AG04450 (cell line): ENCODE data around the gene ZNF644. TPM values are rescaled to one million over a fixed set of nuclear protein-coding genes. Genes with fewer than 3 reads are reported as not detected.

ENCODE experiments used
- CTCF ChIA-PET: fragments of 300-600, 350-600 bp; formaldehyde crosslinking; extraction: SDS; loops from one replicate; lab custom pipeline; 2022; ENCODE audit warnings: antibody characterized with exemption, inconsistent platforms; lab: Charles Lee
- POLR2A ChIA-PET: fragments of 350-600 bp; formaldehyde crosslinking; extraction: SDS; loops from one replicate; lab custom pipeline; 2021; ENCODE audit warnings: antibody characterized with exemption, inconsistent platforms; lab: Yijun Ruan, JAX
- DNase-seq: peaks from one replicate; pipeline ENCODE4 v3.0.0-alpha.2; 2011; ENCODE audit warnings: low read depth, low spot score
- H3K27ac ChIP-seq: one replicate; pipeline ENCODE4 v1.5.1; 2012; ENCODE audit warnings: low read depth, low read length, control low read depth
- H3K27me3 ChIP-seq: one replicate; pipeline ENCODE4 v1.6.0; 2012; ENCODE audit warnings: low read length; ENCODE audit not compliant: control insufficient read depth, insufficient read depth
- H3K4me3 ChIP-seq: 2 replicates; pipeline ENCODE4 v1.5.1; 2011; ENCODE audit warnings: mild to moderate bottlenecking, low read depth, low read length, control low read depth
- H3K9me3 ChIP-seq: 2 replicates; pipeline ENCODE4 v1.5.1; 2012; ENCODE audit warnings: low read length; ENCODE audit not compliant: control insufficient read depth, insufficient read depth
- CTCF ChIP-seq: IDR thresholded peaks from 2 replicates; pipeline ENCODE4 v1.5.1; 2011; ENCODE audit warnings: low read depth, low read length, control low read depth, inconsistent platforms
- polyA plus RNA-seq: library from polyadenylated mRNA; depleted of rRNA; stranded (reverse); fragments of >200 nt; gene quantifications from 2 replicates; pipeline ENCODE4 v1.2.3, GENCODE V29; 2011

ZNF644 gene
- polyA plus RNA-seq, 1 experiment, result 27.5 TPM

- CTCF ChIA-PET, result interaction anchor here (1.1 kb wide), 1 partner anchor 294 kb away, joined by 3 read pairs; no protein-coding TSS in a partner anchor
- Histone ChIP-seq H3K27ac (no peak overlapping the region), H3K4me3 (no peak overlapping the region), H3K27me3 (no peaks in the 10 kb centered on the region), H3K9me3 (no peaks in the 10 kb centered on the region)
- POLR2A ChIA-PET, result no interaction called here
- TF ChIP-seq CTCF, result no peak
- no peak for DNase-seq
Observed at GRCh38 chr1:91015794-91016550, 5.9 kb downstream of the ZNF644 start.

GRCh38 chr1:91015358-91015780 lies 6.5 kb downstream of the ZNF644 start:
- ChIA-PET POLR2A (no interaction called here), CTCF (interaction anchor here (0.7 to 1.1 kb wide), 2 partner anchors 11 to 294 kb away, joined by 3 read pairs; no protein-coding TSS in a partner anchor)
- DNase-seq, result no peak
- H3K27ac ChIP-seq, result no peak overlapping the region
- H3K27me3 ChIP-seq, result no peaks in the 10 kb centered on the region
- H3K9me3 ChIP-seq, result no peaks in the 10 kb centered on the region
- TF ChIP-seq CTCF, result no peak
- H3K4me3 ChIP-seq, result no peak overlapping the region

- no peak overlapping the region for H3K27ac ChIP-seq
- no peak for TF ChIP-seq CTCF
Observed at GRCh38 chr1:91014475-91014874, 7.4 kb downstream of the ZNF644 start.

GRCh38 chr1:91013302-91013701 lies 8.5 kb downstream of the ZNF644 start:
- no peak for TF ChIP-seq CTCF
- Histone ChIP-seq H3K4me3 (no peak overlapping the region), H3K27me3 (no peaks in the 10 kb centered on the region), H3K9me3 (no peaks in the 10 kb centered on the region), H3K27ac (no peak overlapping the region)
- ChIA-PET POLR2A (interaction anchor here (0.6 kb wide), 1 partner anchor 9 kb away, joined by 3 read pairs; no protein-coding TSS in a partner anchor), CTCF (interaction anchor here (1.2 kb wide), 1 partner anchor 152 kb away, joined by 4 read pairs; no protein-coding TSS in a partner anchor)
- no peak for DNase-seq

More at GRCh38 chr1:91014475-91014874, 7.4 kb downstream of the ZNF644 start:
- no peak for DNase-seq
- Histone ChIP-seq H3K4me3 (no peak overlapping the region), H3K27me3 (no peaks in the 10 kb centered on the region), H3K9me3 (no peaks in the 10 kb centered on the region)
- POLR2A ChIA-PET, result no interaction called here
- CTCF ChIA-PET, result interaction anchor here (0.7 to 1.2 kb wide), 2 partner anchors 12 to 151 kb away, joined by 3 to 4 read pairs; no protein-coding TSS in a partner anchor

- DNase-seq, result no peak
- H3K4me3 ChIP-seq, result no peak overlapping the region
- H3K27me3 ChIP-seq, result no peaks in the 10 kb centered on the region
- no peak overlapping the region for H3K27ac ChIP-seq
- no peaks in the 10 kb centered on the region for H3K9me3 ChIP-seq
- no peak for TF ChIP-seq CTCF
- POLR2A ChIA-PET, result no interaction called here
- CTCF ChIA-PET, result no interaction called here
Observed at GRCh38 chr1:91012196-91012595, 9.6 kb downstream of the ZNF644 start.
